ENCODE measurements around the gene TDRKH.
"Not testable (repeated sequence)": the region's sequence is repeated elsewhere in the genome, so short reads cannot be mapped to it uniquely, and the experiment has no call there.

TDRKH gene

DNA sequence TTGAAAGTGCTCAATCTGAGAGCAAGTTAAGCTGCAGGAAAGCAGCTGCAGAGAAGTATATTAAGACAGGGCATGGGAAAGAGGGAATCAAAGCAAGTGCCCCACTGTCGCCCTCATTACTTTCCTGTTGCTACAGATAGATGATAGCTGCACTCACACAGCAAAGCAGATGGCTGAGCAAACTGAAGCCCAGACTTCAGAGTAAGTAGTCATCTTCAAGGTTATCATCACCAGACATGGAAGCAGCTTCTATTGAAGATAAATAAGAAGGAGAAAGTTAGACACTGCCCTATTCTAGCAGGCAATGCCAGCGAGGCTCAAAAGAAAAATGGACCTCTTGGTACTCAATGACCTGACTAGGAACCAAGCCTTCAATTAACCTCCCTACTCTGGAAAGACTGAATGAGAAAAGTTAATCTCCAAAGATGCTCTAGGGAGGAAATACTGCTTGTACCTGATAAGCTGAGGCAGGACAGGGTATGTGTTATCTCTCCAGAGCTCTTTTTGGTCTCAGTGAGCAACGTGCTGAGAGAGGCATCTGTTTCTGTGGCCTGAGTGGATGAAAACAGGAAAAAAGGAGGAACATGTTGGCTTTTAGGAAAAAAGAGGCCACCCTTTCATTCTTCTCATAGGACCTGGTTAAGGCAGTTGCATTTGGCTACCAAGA, 15.9 kb downstream of the TDRKH start:
- Histone ChIP-seq H3K27ac (ENCODE audit: low read depth, low read length) (no peak overlapping the region), H3K4me3 (ENCODE audit: low read depth in 1 of 5, low read length in 5 of 5) (no peak overlapping the region), H3K4me1 (ENCODE audit: control insufficient read depth in 5 of 5, insufficient read depth in 5 of 5, low read length in 5 of 5) (no peaks in the 10 kb centered on the region), H3K36me3 (ENCODE audit: control insufficient read depth in 5 of 5, insufficient read depth in 5 of 5, low read length in 5 of 5) (peaks cover 27 to 49% (median 33%) of the 10 kb centered on the region in 5 donors), H3K9me3 (ENCODE audit: control insufficient read depth in 5 of 5, low read length in 5 of 5) (no peaks in the 10 kb centered on the region), H3K9ac (ENCODE audit: low read length in 5 of 5) (no peak overlapping the region), H3K27me3 (ENCODE audit: control insufficient read depth in 5 of 5, insufficient read depth in 4 of 5, low read length in 5 of 5) (no peaks in the 10 kb centered on the region)

- Histone ChIP-seq H3K36me3 (ENCODE audit: control insufficient read depth in 5 of 5, insufficient read depth in 5 of 5, low read length in 5 of 5) (peaks cover 21 to 44% (median 32%) of the 10 kb centered on the region in 5 donors), H3K9me3 (ENCODE audit: control insufficient read depth in 5 of 5, low read length in 5 of 5) (no peaks in the 10 kb centered on the region), H3K4me1 (ENCODE audit: control insufficient read depth in 5 of 5, insufficient read depth in 5 of 5, low read length in 5 of 5) (no peaks in the 10 kb centered on the region), H3K27ac (ENCODE audit: low read depth, low read length) (no peak overlapping the region), H3K27me3 (ENCODE audit: control insufficient read depth in 5 of 5, insufficient read depth in 4 of 5, low read length in 5 of 5) (no peaks in the 10 kb centered on the region), H3K9ac (ENCODE audit: low read length in 5 of 5) (no peak overlapping the region), H3K4me3 (ENCODE audit: low read depth in 1 of 5, low read length in 5 of 5) (no peak overlapping the region)
These were observed 16.6 kb downstream of the TDRKH start for GRCh38 chr1:151773702-151774101.

DNA sequence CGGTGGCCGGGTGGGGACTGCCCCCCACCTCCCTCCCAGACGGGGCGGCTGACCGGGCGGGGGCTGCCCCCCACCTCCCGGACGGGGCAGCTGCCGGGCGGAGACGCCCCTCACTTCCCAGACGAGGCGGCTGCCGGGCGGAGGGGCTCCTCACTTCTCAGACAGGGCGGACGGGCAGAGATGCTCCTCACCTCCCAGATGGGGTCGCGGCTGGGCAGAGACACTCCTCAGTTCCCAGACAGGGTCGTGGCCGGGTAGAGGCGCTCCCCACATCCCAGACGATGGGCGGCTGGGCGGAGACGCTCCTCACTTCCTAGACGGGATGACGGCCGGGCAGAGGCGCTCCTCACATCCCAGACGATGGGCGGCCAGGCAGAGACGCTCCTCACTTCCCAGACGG, 21.0 kb downstream of the TDRKH start:
- H3K4me1 ChIP-seq (ENCODE audit: control insufficient read depth in 5 of 5, insufficient read depth in 5 of 5, low read length in 5 of 5); H3K4me3 ChIP-seq (ENCODE audit: low read depth in 1 of 5, low read length in 5 of 5); H3K27ac ChIP-seq (ENCODE audit: low read depth, low read length); H3K27me3 ChIP-seq (ENCODE audit: control insufficient read depth in 5 of 5, insufficient read depth in 4 of 5, low read length in 5 of 5); H3K9me3 ChIP-seq (ENCODE audit: control insufficient read depth in 5 of 5, low read length in 5 of 5); H3K9ac ChIP-seq (ENCODE audit: low read length in 5 of 5): not testable (repeated sequence)
- H3K36me3 ChIP-seq (ENCODE audit: control insufficient read depth in 5 of 5, insufficient read depth in 5 of 5, low read length in 5 of 5): peaks cover 3 to 10% (median 7%) of the 10 kb centered on the region in 5 donors

DNA sequence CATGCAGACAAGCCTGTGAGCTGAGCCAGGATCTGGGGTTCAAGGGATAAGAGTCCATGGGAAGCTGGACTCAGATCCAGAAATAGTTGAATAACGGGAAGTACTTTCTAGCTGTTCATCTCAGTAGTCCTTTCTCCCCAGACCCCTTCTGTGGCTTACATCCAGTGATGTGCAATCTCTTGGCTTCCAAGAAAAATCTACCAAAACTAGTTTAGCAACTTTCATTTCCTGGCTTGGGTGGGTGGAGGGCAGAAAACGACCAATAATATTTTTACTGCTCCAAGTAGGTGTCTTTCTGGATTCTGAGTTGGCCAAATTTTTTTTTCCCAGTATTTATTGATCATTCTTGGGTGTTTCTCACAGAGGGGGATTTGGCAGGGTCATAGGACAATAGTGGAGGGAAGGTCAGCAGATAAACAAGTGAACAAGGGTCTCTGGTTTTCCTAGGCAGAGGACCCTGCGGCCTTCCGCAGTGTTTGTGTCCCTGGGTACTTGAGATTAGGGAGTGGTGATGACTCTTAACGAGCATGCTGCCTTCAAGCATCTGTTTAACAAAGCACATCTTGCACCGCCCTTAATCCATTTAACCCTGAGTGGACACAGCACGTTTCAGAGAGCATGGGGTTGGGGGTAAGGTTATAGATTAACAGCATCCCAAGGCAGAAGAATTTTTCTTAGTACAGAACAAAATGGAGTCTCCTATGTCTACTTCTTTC, 21.8 kb downstream of the TDRKH start:
- not testable (repeated sequence) for H3K27me3 ChIP-seq (ENCODE audit: control insufficient read depth in 5 of 5, insufficient read depth in 4 of 5, low read length in 5 of 5); H3K4me3 ChIP-seq (ENCODE audit: low read depth in 1 of 5, low read length in 5 of 5); H3K9ac ChIP-seq (ENCODE audit: low read length in 5 of 5); H3K9me3 ChIP-seq (ENCODE audit: control insufficient read depth in 5 of 5, low read length in 5 of 5); H3K36me3 ChIP-seq (ENCODE audit: control insufficient read depth in 5 of 5, insufficient read depth in 5 of 5, low read length in 5 of 5); H3K27ac ChIP-seq (ENCODE audit: low read depth, low read length)
- peaks cover 2 to 16% (median 8%) of the 10 kb centered on the region in 5 donors for H3K4me1 ChIP-seq (ENCODE audit: control insufficient read depth in 5 of 5, insufficient read depth in 5 of 5, low read length in 5 of 5)

GRCh38 chr1:151763990-151764389, 26.3 kb downstream of the TDRKH start:
- peak overlapping the region; percentile 83 for H3K27ac ChIP-seq (ENCODE audit: low read depth, low read length)
- H3K9ac ChIP-seq (ENCODE audit: low read length in 5 of 5): peak overlapping the region; percentile 71 to 92 (median 87)
- peak overlapping the region; percentile 79 to 93 (median 83) for H3K4me3 ChIP-seq (ENCODE audit: low read depth in 1 of 5, low read length in 5 of 5)
- no peaks in the 10 kb centered on the region for H3K9me3 ChIP-seq (ENCODE audit: control insufficient read depth in 5 of 5, low read length in 5 of 5)
- H3K27me3 ChIP-seq (ENCODE audit: control insufficient read depth in 5 of 5, insufficient read depth in 4 of 5, low read length in 5 of 5): no peaks in the 10 kb centered on the region
- peaks cover 11 to 29% (median 25%) of the 10 kb centered on the region in 5 donors for H3K36me3 ChIP-seq (ENCODE audit: control insufficient read depth in 5 of 5, insufficient read depth in 5 of 5, low read length in 5 of 5)
- H3K4me1 ChIP-seq (ENCODE audit: control insufficient read depth in 5 of 5, insufficient read depth in 5 of 5, low read length in 5 of 5): peaks cover 2 to 21% (median 15%) of the 10 kb centered on the region in 5 donors

DNA sequence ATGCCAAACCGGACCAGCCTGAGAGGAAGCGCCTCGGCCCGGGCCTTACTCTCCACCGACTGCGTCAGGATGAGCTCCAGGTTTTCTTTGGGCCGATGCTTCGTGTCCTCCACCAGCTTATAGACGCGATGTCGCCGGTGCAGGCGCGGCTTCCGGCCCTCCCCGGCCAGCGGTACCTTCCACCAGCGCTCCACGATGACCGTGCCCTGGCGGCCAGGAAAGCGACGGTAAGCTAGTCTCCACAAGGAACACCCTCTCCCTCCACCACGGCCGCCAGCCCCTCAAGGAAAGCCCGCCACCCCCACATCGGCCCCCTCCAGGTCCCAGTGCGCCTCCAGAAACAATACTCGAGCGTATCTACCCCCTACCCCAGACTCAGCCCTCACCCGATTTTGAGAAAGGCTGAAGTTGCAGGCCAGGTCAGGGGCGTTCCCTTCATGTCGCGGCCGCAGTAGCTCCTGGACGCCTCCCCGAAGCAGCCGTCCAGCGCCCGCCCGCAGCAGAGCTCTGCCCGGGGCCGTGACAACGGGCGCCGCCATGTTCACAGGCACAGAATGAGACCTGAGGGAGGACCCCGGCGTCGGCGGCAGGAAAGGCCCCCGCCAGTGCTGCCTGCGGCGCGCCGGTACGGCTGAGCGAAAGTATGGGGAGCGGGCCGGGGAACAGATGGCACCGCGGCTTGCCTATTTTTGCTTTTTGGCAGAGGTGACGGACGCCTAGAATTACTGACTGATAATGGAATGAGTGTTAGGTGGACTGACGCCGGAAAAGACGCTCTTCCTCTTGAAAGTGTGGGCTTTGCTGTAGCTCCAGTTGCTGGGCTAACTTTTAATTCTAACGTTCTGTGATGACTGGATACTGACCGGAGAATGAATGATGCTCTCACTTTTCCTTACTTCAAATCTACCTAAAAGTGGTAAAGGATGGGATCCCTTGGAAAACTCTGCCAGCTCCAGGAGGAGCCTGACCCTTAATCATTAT, 27.1 kb downstream of the TDRKH start, which contains the start of gene MRPL9:
TSS of gene MRPL9 (minus strand) at position 556 of the 981 bp plus-strand sequence. CDS start at position 539, 17 bp downstream.
- Histone ChIP-seq H3K4me3 (ENCODE audit: low read depth in 1 of 5, low read length in 5 of 5) (peak within 1 kb of the TSS; percentile 79 to 93 (median 83)), H3K27ac (ENCODE audit: low read depth, low read length) (peak within 1 kb of the TSS; percentile 83), H3K27me3 (ENCODE audit: control insufficient read depth in 5 of 5, insufficient read depth in 4 of 5, low read length in 5 of 5) (no peaks in the 10 kb centered on the region), H3K9me3 (ENCODE audit: control insufficient read depth in 5 of 5, low read length in 5 of 5) (no peaks in the 10 kb centered on the region), H3K4me1 (ENCODE audit: control insufficient read depth in 5 of 5, insufficient read depth in 5 of 5, low read length in 5 of 5) (peaks cover 2 to 18% (median 15%) of the 10 kb centered on the region in 5 donors), H3K36me3 (ENCODE audit: control insufficient read depth in 5 of 5, insufficient read depth in 5 of 5, low read length in 5 of 5) (peaks cover 11 to 36% (median 30%) of the 10 kb centered on the region in 5 donors), H3K9ac (ENCODE audit: low read length in 5 of 5) (peak within 1 kb of the TSS; percentile 71 to 92 (median 87))

DNA sequence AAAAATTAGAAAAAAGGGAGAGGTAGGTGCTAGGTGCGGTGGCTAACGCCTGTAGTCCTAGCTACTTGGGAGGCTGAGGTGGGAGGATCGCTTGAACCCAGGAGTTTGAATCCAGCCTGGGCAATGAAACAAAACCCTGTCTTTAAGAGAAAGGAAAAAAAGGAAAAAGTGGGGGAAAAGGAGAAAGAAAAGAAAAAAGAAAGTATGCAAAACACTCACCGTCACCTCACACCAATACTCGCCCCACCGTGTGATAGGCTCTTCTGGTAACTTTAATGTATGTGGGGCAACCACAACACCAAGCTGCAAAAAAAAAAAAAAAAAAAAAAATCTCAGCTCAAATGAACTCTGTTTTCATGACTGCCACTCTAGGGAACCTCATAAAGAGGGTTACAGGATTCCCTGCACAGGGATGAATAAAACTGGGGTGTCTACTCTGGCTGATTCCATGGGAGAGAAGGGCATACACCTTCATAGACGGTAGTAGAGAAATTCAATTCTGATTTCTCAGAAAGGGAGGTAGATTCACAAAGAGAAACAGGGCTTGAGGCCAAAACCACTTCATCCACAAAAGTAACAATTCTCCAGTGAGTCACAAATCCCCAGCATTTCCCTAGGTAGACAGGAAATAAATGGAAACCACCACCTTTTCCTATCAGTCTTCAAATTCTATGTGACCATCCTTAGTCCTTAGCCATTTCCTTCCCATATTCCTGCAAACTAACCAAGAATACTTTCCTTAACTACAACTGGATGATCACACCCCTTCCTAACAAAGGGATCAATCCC, 29.5 kb downstream of the TDRKH start:
- H3K27me3 ChIP-seq (ENCODE audit: control insufficient read depth in 5 of 5, insufficient read depth in 4 of 5, low read length in 5 of 5): no peaks in the 10 kb centered on the region
- no peaks in the 10 kb centered on the region for H3K9me3 ChIP-seq (ENCODE audit: control insufficient read depth in 5 of 5, low read length in 5 of 5)
- no peak overlapping the region for H3K9ac ChIP-seq (ENCODE audit: low read length in 5 of 5)
- H3K36me3 ChIP-seq (ENCODE audit: control insufficient read depth in 5 of 5, insufficient read depth in 5 of 5, low read length in 5 of 5): peaks cover 11 to 52% (median 40%) of the 10 kb centered on the region in 5 donors
- peaks cover 0 to 15% (median 14%) of the 10 kb centered on the region in 5 donors for H3K4me1 ChIP-seq (ENCODE audit: control insufficient read depth in 5 of 5, insufficient read depth in 5 of 5, low read length in 5 of 5)
- H3K27ac ChIP-seq (ENCODE audit: low read depth, low read length): no peak overlapping the region
- no peak overlapping the region for H3K4me3 ChIP-seq (ENCODE audit: low read depth in 1 of 5, low read length in 5 of 5)

DNA sequence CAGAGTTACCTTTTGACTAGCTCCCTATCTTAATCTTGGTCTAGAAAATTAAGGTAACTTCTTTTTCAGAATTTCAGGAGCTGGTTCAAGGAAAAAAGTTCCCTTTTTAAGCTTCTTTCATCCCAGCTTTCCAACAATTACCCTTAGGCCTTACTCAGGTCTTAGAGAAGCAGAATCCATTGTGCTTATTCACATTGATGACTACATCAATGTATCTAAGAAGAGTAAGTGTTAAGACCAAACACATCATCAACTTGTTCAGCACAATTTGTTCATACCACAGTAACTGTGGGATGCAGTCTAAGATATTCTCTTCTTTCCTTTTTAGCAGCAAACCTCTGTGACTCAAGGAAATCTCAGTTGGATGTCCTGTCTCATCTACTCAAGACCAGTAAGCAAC, 31.1 kb downstream of the TDRKH start:
- H3K9ac ChIP-seq (ENCODE audit: low read length in 5 of 5): no peak overlapping the region
- H3K27ac ChIP-seq (ENCODE audit: low read depth, low read length): no peak overlapping the region
- H3K9me3 ChIP-seq (ENCODE audit: control insufficient read depth in 5 of 5, low read length in 5 of 5): no peaks in the 10 kb centered on the region
- peaks cover 0 to 14% (median 12%) of the 10 kb centered on the region in 5 donors for H3K4me1 ChIP-seq (ENCODE audit: control insufficient read depth in 5 of 5, insufficient read depth in 5 of 5, low read length in 5 of 5)
- no peak overlapping the region for H3K4me3 ChIP-seq (ENCODE audit: low read depth in 1 of 5, low read length in 5 of 5)
- peaks cover 11 to 52% (median 40%) of the 10 kb centered on the region in 5 donors for H3K36me3 ChIP-seq (ENCODE audit: control insufficient read depth in 5 of 5, insufficient read depth in 5 of 5, low read length in 5 of 5)
- H3K27me3 ChIP-seq (ENCODE audit: control insufficient read depth in 5 of 5, insufficient read depth in 4 of 5, low read length in 5 of 5): no peaks in the 10 kb centered on the region

GRCh38 chr1:151756291-151756690, 34.0 kb downstream of the TDRKH start:
- Histone ChIP-seq H3K4me3 (ENCODE audit: low read depth in 1 of 5, low read length in 5 of 5) (no peak overlapping the region), H3K27ac (ENCODE audit: low read depth, low read length) (no peak overlapping the region), H3K4me1 (ENCODE audit: control insufficient read depth in 5 of 5, insufficient read depth in 5 of 5, low read length in 5 of 5) (no peaks in the 10 kb centered on the region), H3K9ac (ENCODE audit: low read length in 5 of 5) (no peak overlapping the region), H3K9me3 (ENCODE audit: control insufficient read depth in 5 of 5, low read length in 5 of 5) (no peaks in the 10 kb centered on the region), H3K27me3 (ENCODE audit: control insufficient read depth in 5 of 5, insufficient read depth in 4 of 5, low read length in 5 of 5) (peaks cover 0 to 2% (median 0%) of the 10 kb centered on the region in 5 donors), H3K36me3 (ENCODE audit: control insufficient read depth in 5 of 5, insufficient read depth in 5 of 5, low read length in 5 of 5) (peaks cover 11 to 45% (median 34%) of the 10 kb centered on the region in 5 donors)
